Skin epidermis (tissue), 12 donors: ENCODE results near the gene DNAH3.

Experiments used
- H3K27ac ChIP-seq, 21 experiments: fragments of 200-600 bp; sonication (generic) in 11 of 21; one replicate each; pipeline ENCODE4 v1.5.0; 2020; ENCODE audit warnings: mild to moderate bottlenecking in 3 of 21, inconsistent platforms in 2 of 21, moderate library complexity in 2 of 21
- H3K4me3 ChIP-seq, 7 experiments: fragments of 200-600 bp; sonication (generic) in 2 of 7; one replicate each; pipeline ENCODE4 v1.5.0; 2020; ENCODE audit warnings: inconsistent platforms in 2 of 7, mild to moderate bottlenecking in 2 of 7, moderate library complexity in 1 of 7

DNAH3 gene

DNA sequence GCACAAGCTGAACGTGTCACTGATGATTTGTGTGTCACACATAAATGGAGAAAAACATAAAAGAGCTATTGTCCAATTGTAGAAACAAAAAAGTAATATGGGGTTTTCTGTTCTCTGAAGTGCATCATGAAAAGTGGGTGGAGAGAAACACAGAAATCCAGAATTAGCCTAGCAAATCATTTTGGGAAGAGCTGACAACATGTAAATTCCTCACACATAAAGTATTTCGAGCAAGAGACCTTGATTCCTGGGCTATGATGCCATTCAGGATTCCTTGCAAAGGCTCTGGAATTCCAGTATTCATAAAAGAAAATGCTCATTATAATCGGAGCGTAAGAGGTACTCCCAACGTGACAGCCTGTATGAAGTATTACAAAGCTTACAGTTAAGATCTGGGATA lies 251.6 kb downstream of the DNAH3 start:
- Histone ChIP-seq H3K27ac (peak overlapping the region in 18 of 21 experiments; percentile 88 to 100 (median 97)), H3K4me3 (peak overlapping the region; percentile 60 to 91 (median 75))

- no peak overlapping the region for H3K4me3 ChIP-seq
These were observed 252.7 kb downstream of the DNAH3 start for GRCh38 chr16:20897922-20898321.

GRCh38 chr16:20897253-20897897 lies 253.3 kb downstream of the DNAH3 start:
- no peak overlapping the region for H3K4me3 ChIP-seq
- peak overlapping the region in 1 of 21 experiments; percentile 4 for H3K27ac ChIP-seq

More at GRCh38 chr16:20897922-20898321, 252.7 kb downstream of the DNAH3 start:
- peak overlapping the region in 7 of 21 experiments; percentile 17 to 99 (median 98) for H3K27ac ChIP-seq

GRCh38 chr16:20894388-20894787 lies 256.3 kb downstream of the DNAH3 start:
- Histone ChIP-seq H3K27ac (no peak overlapping the region), H3K4me3 (no peak overlapping the region)

DNA sequence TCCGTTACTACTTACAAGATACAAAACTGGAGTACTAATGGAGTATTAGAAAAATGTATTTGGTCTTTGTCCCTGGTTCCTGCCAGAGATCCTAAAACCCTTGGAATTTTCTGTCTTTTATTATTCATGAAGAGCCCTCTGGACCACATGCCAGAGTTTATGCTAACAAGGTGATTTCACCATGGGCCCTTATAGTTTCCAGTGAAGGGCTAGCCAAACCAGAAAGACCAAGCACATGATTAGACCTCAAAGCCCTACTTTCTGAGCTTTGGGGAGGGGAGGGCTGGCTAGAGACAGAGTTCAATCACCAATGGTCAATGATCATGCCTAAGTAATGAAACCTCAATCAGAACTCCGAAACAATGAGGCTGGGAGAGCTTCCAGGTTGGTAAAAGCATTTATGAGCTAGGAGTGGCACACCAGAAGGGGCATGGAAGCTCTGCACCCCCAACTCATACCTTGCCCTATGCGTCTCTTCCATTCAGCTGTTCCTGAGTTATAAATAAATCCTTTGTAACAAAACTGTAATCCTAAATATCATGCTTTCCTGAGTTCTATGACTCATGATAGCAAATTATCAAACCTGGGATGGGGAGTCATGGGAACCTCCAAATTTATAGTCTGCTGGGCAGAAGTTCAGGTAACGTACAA lies 260.9 kb downstream of the DNAH3 start:
- no peak overlapping the region for H3K4me3 ChIP-seq
- no peak overlapping the region for H3K27ac ChIP-seq

DNA sequence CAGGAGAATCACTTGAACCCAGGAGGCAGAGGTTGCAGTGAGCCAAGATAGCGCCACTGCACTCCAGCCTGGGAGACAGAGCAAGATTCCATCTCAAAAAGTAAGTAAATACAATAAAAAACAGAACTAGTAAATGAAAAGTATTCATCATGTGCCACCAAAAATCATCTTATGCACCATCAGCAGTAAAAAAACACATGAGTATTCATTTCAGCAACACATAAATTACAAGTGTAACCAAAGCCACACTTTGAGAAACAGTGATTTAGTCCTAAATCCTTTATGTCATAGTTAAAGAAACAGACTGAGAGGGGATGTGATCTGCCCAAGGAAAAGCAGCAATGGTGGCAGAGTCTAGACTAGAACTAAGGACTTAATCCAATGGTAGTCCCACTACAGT lies 263.4 kb downstream of the DNAH3 start:
- Histone ChIP-seq H3K4me3 (no peak overlapping the region), H3K27ac (no peak overlapping the region)

DNA sequence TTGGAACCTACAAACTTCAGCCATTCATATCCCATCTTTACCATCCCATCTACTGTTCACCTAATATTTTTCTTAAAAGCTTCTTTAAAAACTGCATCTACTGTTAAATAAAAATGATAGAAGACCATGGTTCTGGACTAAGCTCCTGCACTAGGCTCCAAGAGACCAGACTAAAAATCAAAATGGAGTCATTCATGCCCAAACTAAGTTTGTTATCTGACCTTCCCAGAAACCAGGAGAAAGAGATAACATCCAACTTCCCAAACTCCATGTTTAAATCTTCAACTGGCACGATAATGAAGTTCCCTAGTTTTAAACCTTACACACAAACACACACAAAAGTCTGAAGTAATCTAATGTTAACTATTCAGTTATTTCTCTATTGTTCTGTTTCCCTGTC lies 264.3 kb downstream of the DNAH3 start:
- no peak overlapping the region for H3K4me3 ChIP-seq
- H3K27ac ChIP-seq = no peak overlapping the region

GRCh38 chr16:20884240-20884556 lies 266.4 kb downstream of the DNAH3 start:
- H3K27ac ChIP-seq = peak overlapping the region in 2 of 21 experiments; percentile 26 to 27
- no peak overlapping the region for H3K4me3 ChIP-seq

- peak overlapping the region in 1 of 21 experiments; percentile 27 for H3K27ac ChIP-seq
These were observed 266.9 kb downstream of the DNAH3 start for GRCh38 chr16:20883554-20884239.

More at GRCh38 chr16:20883554-20884239, 266.9 kb downstream of the DNAH3 start:
- H3K4me3 ChIP-seq = no peak overlapping the region
